GM12878 (cell line): Measurements from ENCODE around the gene YIPF6. TPM values are rescaled to one million over a fixed set of nuclear protein-coding genes. Genes with fewer than 3 reads are reported as not detected.

Source experiments
- ATAC-seq: fragments of 200-7000 bp; cut with Tn5 transposase; 3 replicates; pipeline ENCODE4 v1.9.1; 2020; ENCODE audit warnings: mild to moderate bottlenecking, moderate library complexity
- BruUV-seq: library from RNA; stranded (reverse); fragments of 400-500 nt; replicated peaks from 2 replicates; lab custom pipeline; 2021; lab: Mats Ljungman, UMichigan
- CTCF ChIA-PET: fragments of 300-600 bp; sonication (Branson Sonifier 250); formaldehyde crosslinking; extraction: SDS; loops from one replicate; lab custom pipeline; 2021; ENCODE audit warnings: inconsistent platforms; lab: Yijun Ruan, JAX
- POLR2A ChIA-PET: fragments of 350-600 bp; formaldehyde crosslinking; extraction: SDS; loops from one replicate; lab custom pipeline; 2021; ENCODE audit warnings: inconsistent platforms; lab: Charles Lee
- RAD21 ChIA-PET: fragments of 300-600 bp; sonication (Branson Sonifier 250); formaldehyde crosslinking; loops from one replicate; lab custom pipeline; 2023; ENCODE audit warnings: antibody characterized with exemption; ENCODE audit not compliant: unreplicated experiment; lab: Charles Lee
- SMC1A ChIA-PET: fragments of 300-600 bp; sonication (Branson Sonifier 250); formaldehyde crosslinking; loops from one replicate; lab custom pipeline; 2023; ENCODE audit not compliant: unreplicated experiment, uncharacterized antibody; lab: Charles Lee
- DNase-seq: peaks from one replicate; pipeline ENCODE4 v3.0.0-alpha.2; 2011; ENCODE audit warnings: low read depth, low spot score
- FAIRE-seq: peaks from 3 replicates; lab custom pipeline; 2011; peaks lifted over from hg19 to GRCh38; lab: Jason Lieb, UNC
- H2AFZ ChIP-seq: 2 replicates; pipeline ENCODE4 v1.6.0; 2011; ENCODE audit warnings: low read depth, low read length, control low read depth; ENCODE audit not compliant: control insufficient read depth
- H3K27ac ChIP-seq: 2 replicates; pipeline ENCODE4 v1.5.1; 2011; ENCODE audit warnings: control low read depth; ENCODE audit not compliant: control insufficient read depth, insufficient read depth
- H3K27me3 ChIP-seq, 2 experiments: replicated peaks in 1 of 2; 2 replicates each; pipeline versions ENCODE4 v1.6.0 to v1.6.1; 2011; ENCODE audit warnings: low read length in 1 of 2; ENCODE audit not compliant: control insufficient read depth in 2 of 2, insufficient read depth in 2 of 2
- H3K36me3 ChIP-seq, 2 experiments: 2 replicates each; pipeline ENCODE4 v1.5.1; 2011; ENCODE audit warnings: low read length in 1 of 2; ENCODE audit not compliant: control insufficient read depth in 2 of 2, insufficient read depth in 2 of 2
- H3K4me1 ChIP-seq: 2 replicates; pipeline ENCODE4 v1.6.1; 2011; ENCODE audit warnings: mild to moderate bottlenecking, low read length, moderate library complexity, mixed read lengths; ENCODE audit not compliant: control insufficient read depth, insufficient read depth
- H3K4me2 ChIP-seq: 2 replicates; pipeline ENCODE4 v1.6.0; 2011; ENCODE audit warnings: control low read depth; ENCODE audit not compliant: control insufficient read depth, insufficient read depth
- H3K4me3 ChIP-seq: fragments of 200-600 bp; sonication (generic); 2 replicates; pipeline ENCODE4 v1.5.1; 2016
- H3K79me2 ChIP-seq: 2 replicates; pipeline ENCODE4 v1.6.0; 2011; ENCODE audit warnings: low read length; ENCODE audit not compliant: control insufficient read depth, insufficient read depth
- H3K9ac ChIP-seq: 2 replicates; pipeline ENCODE4 v1.8.0; 2011; ENCODE audit warnings: low read length, control low read depth, mixed read lengths; ENCODE audit not compliant: control insufficient read depth, insufficient read depth
- H3K9me3 ChIP-seq: replicated peaks from 3 replicates; pipeline ENCODE4 v1.5.1; 2011; ENCODE audit warnings: mild to moderate bottlenecking, low read length; ENCODE audit not compliant: control insufficient read depth, insufficient read depth
- H4K20me1 ChIP-seq: 2 replicates; pipeline ENCODE4 v1.6.0; 2011; ENCODE audit not compliant: control insufficient read depth, insufficient read depth
- BRCA1 ChIP-seq: IDR thresholded peaks from 2 replicates; pipeline ENCODE4 v1.6.1; 2011; ENCODE audit warnings: low read depth, low read length, improper control_type of control experiment
- CBFB ChIP-seq: IDR thresholded peaks from 2 replicates; pipeline ENCODE4 v1.6.1; 2016; ENCODE audit warnings: antibody characterized with exemption, low read depth
- CBX3 ChIP-seq: fragments of 200-600 bp; sonication (generic); IDR thresholded peaks from 2 replicates; pipeline ENCODE4 v1.6.1; 2016; ENCODE audit warnings: low read depth, borderline replicate concordance
- EED ChIP-seq: sonication (generic); IDR thresholded peaks from 2 replicates; pipeline ENCODE4 v1.6.1; 2016; ENCODE audit warnings: antibody characterized with exemption, low read depth
- EGR1 ChIP-seq, 2 experiments: IDR thresholded peaks; 1 replicate in 1 of 2; 2 replicates in 1 of 2; pipeline ENCODE4 v1.6.1; 2011 to 2012; ENCODE audit warnings: low read depth in 2 of 2, low read length in 2 of 2, borderline replicate concordance in 1 of 2, mild to moderate bottlenecking in 1 of 2, moderate library complexity in 1 of 2
- GATAD2B ChIP-seq: fragments of 450-650 bp; conservative IDR thresholded peaks from 2 replicates; pipeline ENCODE4 v1.6.1; 2017; ENCODE audit warnings: low read depth, mild to moderate bottlenecking, moderate library complexity
- LARP7 ChIP-seq: fragments of 450-650 bp; IDR thresholded peaks from 2 replicates; pipeline ENCODE4 v1.6.1; 2017; ENCODE audit warnings: mild to moderate bottlenecking
- POLR2AphosphoS2 ChIP-seq: IDR thresholded peaks from 2 replicates; pipeline ENCODE4 v1.6.1; 2011; ENCODE audit warnings: low read depth, mild to moderate bottlenecking, low read length, improper control_type of control experiment, moderate library complexity
- RUNX3 ChIP-seq: IDR thresholded peaks from 2 replicates; pipeline ENCODE4 v1.6.1; 2012; ENCODE audit warnings: low read length, inconsistent platforms
- SREBF2 ChIP-seq: IDR thresholded peaks from 2 replicates; pipeline ENCODE4 v1.6.1; 2012; ENCODE audit warnings: mild to moderate bottlenecking, low read length
- ZNF274 ChIP-seq: IDR thresholded peaks from one replicate; pipeline ENCODE4 v1.8.0; 2011; ENCODE audit not compliant: insufficient read length, insufficient read depth
- WGBS: methylation state at CpG from one replicate; pipeline ENCODE4 v1.1.6; 2016; ENCODE audit warnings: low lambda C conversion rate; ENCODE audit not compliant: insufficient replicate concordance, insufficient coverage; ENCODE audit errors: missing lambda C conversion rate; 5-methylcytosine and 5-hydroxymethylcytosine counted together
- in situ Hi-C: fragments of 300-500 bp; cut with MboI; formaldehyde crosslinking; loops from 9 replicates; pipeline ENCODE4 v1.14.3; 2018; ENCODE audit warnings: mixed read lengths
- intact Hi-C: fragments of 100-400 bp; cut with micrococcal nuclease; formaldehyde crosslinking; loops from one replicate; pipeline ENCODE4 v1.14.2; 2022; ENCODE audit not compliant: unreplicated experiment
- polyA plus RNA-seq, 11 experiments: library from polyadenylated mRNA; depleted of rRNA in 4 of 11; unstranded in 6 of 11; stranded (reverse) in 5 of 11; fragments of >200 nt; fragmentation: Nextera tagmentation in 4 of 11; fragmentation: Illumina TruSeq in 1 of 11; extraction: Ambion mirVana in 4 of 11; extraction: Trizol in 1 of 11; gene quantifications; 1 replicate in 1 of 11; 2 replicates in 10 of 11; pipeline versions ENCODE4 v1.2.1 to v1.2.3, GENCODE V29; 2011 to 2016; ENCODE audit warnings: inconsistent platforms in 2 of 11, missing spikeins in 2 of 11, low read depth in 1 of 11
- total RNA-seq, 4 experiments: library from RNA; depleted of rRNA in 3 of 4; stranded (reverse); fragments of >200 nt in 3 of 4; fragmentation: Illumina TruSeq in 1 of 4; extraction: Trizol in 1 of 4; gene quantifications; 2 replicates each; pipeline versions ENCODE4 v1.2.1 to v1.2.3, GENCODE V29; 2013 to 2021
- TF ChIP-seq, protein P1 (sequence below): fragments of 150-350 bp; IDR thresholded peaks from 2 replicates; pipeline ENCODE4 v1.6.1; 2014; ENCODE audit warnings: mild to moderate bottlenecking, low read depth, low read length
- TF ChIP-seq, protein P2 (sequence below): fragments of 450-650 bp; IDR thresholded peaks from 2 replicates; pipeline ENCODE4 v1.6.1; 2018; ENCODE audit warnings: borderline replicate concordance, mild to moderate bottlenecking; ENCODE audit not compliant: partially characterized antibody
- TF ChIP-seq, protein P3 (sequence below): IDR thresholded peaks from 2 replicates; pipeline ENCODE4 v1.6.1; 2012; ENCODE audit warnings: low read depth, low read length, improper control_type of control experiment

The YIPF6 gene
- total and polyA plus RNA-seq, 10 of the 15 experiments (the other 5 are each of a cell fraction or from before 2014, with no cell fraction given), result 5.9 to 23.1 (median 12.2) TPM

DNA sequence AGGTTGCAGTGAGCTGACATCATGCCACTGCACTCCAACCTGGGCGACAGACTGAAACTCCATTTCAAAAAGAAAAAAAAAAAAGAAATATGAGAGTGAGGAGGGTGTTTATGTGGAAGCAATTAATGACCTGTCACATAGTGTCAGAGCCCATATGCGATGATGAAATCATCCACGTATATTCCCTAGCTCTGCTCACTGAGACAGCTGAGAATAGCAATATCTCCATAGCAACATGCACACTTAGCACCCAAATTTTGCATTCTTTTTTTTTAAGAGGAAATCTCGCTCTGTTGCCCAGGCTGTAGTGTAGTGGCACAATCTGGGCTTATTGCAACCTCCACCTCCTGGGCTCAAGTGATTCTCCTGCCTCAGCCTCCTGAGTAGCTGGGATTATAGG, 34.1 kb upstream of the YIPF6 start:
- Histone ChIP-seq H3K4me2 (no peak overlapping the region), H3K4me1 (no peaks in the 10 kb centered on the region), H3K9ac (no peak overlapping the region), H2AFZ (no peak overlapping the region), H3K36me3 (no peaks in the 10 kb centered on the region), H4K20me1 (no peaks in the 10 kb centered on the region), H3K9me3 (no peaks in the 10 kb centered on the region), H3K79me2 (no peaks in the 10 kb centered on the region), H3K4me3 (no peak overlapping the region), H3K27me3 (no peaks in the 10 kb centered on the region), H3K27ac (no peak overlapping the region)
- in situ Hi-C loops, result loop anchor here (10.0 kb wide), 1 partner anchor 270 kb away; no protein-coding TSS in a partner anchor
- WGBS, result 47% methylated on average over 4 of the region's 4 CpGs
- DNase-seq, result no peak
- intact Hi-C loops, result loop anchor here (10.0 kb wide), 1 partner anchor 1860 kb away; no protein-coding TSS in a partner anchor
- ChIA-PET SMC1A (no interaction called here), CTCF (no interaction called here), RAD21 (no interaction called here), POLR2A (no interaction called here)
- ATAC-seq, result no peak
- TF ChIP-seq, protein P1, sequence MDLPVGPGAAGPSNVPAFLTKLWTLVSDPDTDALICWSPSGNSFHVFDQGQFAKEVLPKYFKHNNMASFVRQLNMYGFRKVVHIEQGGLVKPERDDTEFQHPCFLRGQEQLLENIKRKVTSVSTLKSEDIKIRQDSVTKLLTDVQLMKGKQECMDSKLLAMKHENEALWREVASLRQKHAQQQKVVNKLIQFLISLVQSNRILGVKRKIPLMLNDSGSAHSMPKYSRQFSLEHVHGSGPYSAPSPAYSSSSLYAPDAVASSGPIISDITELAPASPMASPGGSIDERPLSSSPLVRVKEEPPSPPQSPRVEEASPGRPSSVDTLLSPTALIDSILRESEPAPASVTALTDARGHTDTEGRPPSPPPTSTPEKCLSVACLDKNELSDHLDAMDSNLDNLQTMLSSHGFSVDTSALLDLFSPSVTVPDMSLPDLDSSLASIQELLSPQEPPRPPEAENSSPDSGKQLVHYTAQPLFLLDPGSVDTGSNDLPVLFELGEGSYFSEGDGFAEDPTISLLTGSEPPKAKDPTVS, result no peak
- no peak for TF ChIP-seq GATAD2B
- no peak for TF ChIP-seq POLR2AphosphoS2
- TF ChIP-seq RUNX3, result no peak
- TF ChIP-seq CBX3, result no peak
- TF ChIP-seq, protein P2, sequence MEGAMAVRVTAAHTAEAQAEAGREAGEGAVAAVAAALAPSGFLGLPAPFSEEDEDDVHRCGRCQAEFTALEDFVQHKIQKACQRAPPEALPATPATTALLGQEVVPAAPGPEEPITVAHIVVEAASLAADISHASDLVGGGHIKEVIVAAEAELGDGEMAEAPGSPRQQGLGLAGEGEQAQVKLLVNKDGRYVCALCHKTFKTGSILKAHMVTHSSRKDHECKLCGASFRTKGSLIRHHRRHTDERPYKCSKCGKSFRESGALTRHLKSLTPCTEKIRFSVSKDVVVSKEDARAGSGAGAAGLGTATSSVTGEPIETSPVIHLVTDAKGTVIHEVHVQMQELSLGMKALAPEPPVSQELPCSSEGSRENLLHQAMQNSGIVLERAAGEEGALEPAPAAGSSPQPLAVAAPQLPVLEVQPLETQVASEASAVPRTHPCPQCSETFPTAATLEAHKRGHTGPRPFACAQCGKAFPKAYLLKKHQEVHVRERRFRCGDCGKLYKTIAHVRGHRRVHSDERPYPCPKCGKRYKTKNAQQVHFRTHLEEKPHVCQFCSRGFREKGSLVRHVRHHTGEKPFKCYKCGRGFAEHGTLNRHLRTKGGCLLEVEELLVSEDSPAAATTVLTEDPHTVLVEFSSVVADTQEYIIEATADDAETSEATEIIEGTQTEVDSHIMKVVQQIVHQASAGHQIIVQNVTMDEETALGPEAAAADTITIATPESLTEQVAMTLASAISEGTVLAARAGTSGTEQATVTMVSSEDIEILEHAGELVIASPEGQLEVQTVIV, result no peak
- TF ChIP-seq BRCA1, result no peak
- no peak for TF ChIP-seq EED
- no peak for TF ChIP-seq LARP7
- TF ChIP-seq SREBF2, result no peak
- TF ChIP-seq, protein P3, sequence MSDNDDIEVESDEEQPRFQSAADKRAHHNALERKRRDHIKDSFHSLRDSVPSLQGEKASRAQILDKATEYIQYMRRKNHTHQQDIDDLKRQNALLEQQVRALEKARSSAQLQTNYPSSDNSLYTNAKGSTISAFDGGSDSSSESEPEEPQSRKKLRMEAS, result no peak
- no peak for TF ChIP-seq EGR1 (IDR thresholded peaks at IDR 0.05; ENCODE audit: borderline replicate concordance in 1 of 2, low read depth in 2 of 2, low read length in 2 of 2)
- TF ChIP-seq CBFB, result no peak
- TF ChIP-seq ZNF274, result no peak
- no peak for FAIRE-seq
- BruUV-seq, result no TSS peak
